UCSD-AML1 (cell line): ENCODE measurements around the gene ANKH.
"Not testable (repeated sequence)": the region's sequence is repeated elsewhere in the genome, so short reads cannot be mapped to it uniquely, and the experiment has no call there.

Experiments used
- DNase-seq: peaks from one replicate; lab custom pipeline; 2025; ENCODE audit not compliant: unreplicated experiment; lab: John Stamatoyannopoulos, UW

The ANKH gene

GRCh38 chr5:14859150-14859549, 12.4 kb downstream of the ANKH start:
- no peak for DNase-seq

- no peak for DNase-seq
These were observed 16.2 kb downstream of the ANKH start for GRCh38 chr5:14855366-14855765.

- DNase-seq, result no peak
These were observed 16.8 kb downstream of the ANKH start for GRCh38 chr5:14854799-14855198.

- no peak for DNase-seq
These were observed 17.9 kb downstream of the ANKH start for GRCh38 chr5:14853685-14854084.

GRCh38 chr5:14852779-14853178, 18.8 kb downstream of the ANKH start:
- no peak for DNase-seq

GRCh38 chr5:14851999-14852526, 19.5 kb downstream of the ANKH start:
- DNase-seq, result no peak

GRCh38 chr5:14851597-14851996, 20.0 kb downstream of the ANKH start:
- DNase-seq, result no peak

GRCh38 chr5:14851050-14851419, 20.5 kb downstream of the ANKH start:
- DNase-seq, result no peak

- no peak for DNase-seq
These were observed 21.0 kb downstream of the ANKH start for GRCh38 chr5:14850419-14851049.

- DNase-seq, result no peak
These were observed 21.9 kb downstream of the ANKH start for GRCh38 chr5:14849516-14850294.

- not testable (repeated sequence) for DNase-seq
These were observed 22.6 kb downstream of the ANKH start for GRCh38 chr5:14848942-14849341.

- DNase-seq, result no peak
These were observed 23.2 kb downstream of the ANKH start for GRCh38 chr5:14848385-14848784.

GRCh38 chr5:14847471-14847870, 24.1 kb downstream of the ANKH start:
- DNase-seq, result no peak

GRCh38 chr5:14842117-14842516, 29.5 kb downstream of the ANKH start:
- DNase-seq, result no peak

- no peak for DNase-seq
These were observed 31.0 kb downstream of the ANKH start for GRCh38 chr5:14840624-14841023.

GRCh38 chr5:14838396-14839319, 32.9 kb downstream of the ANKH start:
- no peak for DNase-seq

- not testable (repeated sequence) for DNase-seq
These were observed 34.0 kb downstream of the ANKH start for GRCh38 chr5:14837423-14838122.

- DNase-seq, result no peak
These were observed 36.7 kb downstream of the ANKH start for GRCh38 chr5:14834584-14835550.

GRCh38 chr5:14834062-14834461, 37.5 kb downstream of the ANKH start:
- no peak for DNase-seq

GRCh38 chr5:14831006-14831338, 40.6 kb downstream of the ANKH start:
- no peak for DNase-seq
